LNCaP clone FGC (cell line): Measurements from ENCODE around the gene OSGIN1.

Experiments used
- DNase-seq: peaks from one replicate; pipeline ENCODE4 v3.0.0-alpha.2; 2011; ENCODE audit warnings: low read depth
- H3K4me3 ChIP-seq: 2 replicates; pipeline ENCODE4 v1.5.1; 2011; ENCODE audit warnings: mild to moderate bottlenecking, low read depth, low read length, control low read depth
- CTCF ChIP-seq: IDR thresholded peaks from 2 replicates; pipeline ENCODE4 v1.5.1; 2012; ENCODE audit warnings: mild to moderate bottlenecking; ENCODE audit not compliant: control insufficient read depth, insufficient read depth; ENCODE audit errors: extremely low read depth

The OSGIN1 gene

GRCh38 chr16:83990492-83990891 is 37.5 kb downstream of the OSGIN1 start:
- no peak for DNase-seq
- no peak overlapping the region for H3K4me3 ChIP-seq
- no peak for TF ChIP-seq CTCF

GRCh38 chr16:83992624-83993023 is 39.6 kb downstream of the OSGIN1 start:
- TF ChIP-seq CTCF = no peak
- DNase-seq = peak; percentile 22

GRCh38 chr16:83994087-83994486 is 41.0 kb downstream of the OSGIN1 start:
- no peak overlapping the region for H3K4me3 ChIP-seq
- DNase-seq = no peak
- no peak for TF ChIP-seq CTCF

More at GRCh38 chr16:83992624-83993023, 39.6 kb downstream of the OSGIN1 start:
- no peak overlapping the region for H3K4me3 ChIP-seq

- H3K4me3 ChIP-seq = no peak overlapping the region
- TF ChIP-seq CTCF = no peak
- no peak for DNase-seq
Observed at GRCh38 chr16:83994703-83995102, 41.7 kb downstream of the OSGIN1 start.

GRCh38 chr16:83995754-83996153 is 42.7 kb downstream of the OSGIN1 start:
- no peak for TF ChIP-seq CTCF
- no peak for DNase-seq
- H3K4me3 ChIP-seq = no peak overlapping the region

GRCh38 chr16:83996481-83997252 is 43.6 kb downstream of the OSGIN1 start:
- H3K4me3 ChIP-seq = no peak overlapping the region
- TF ChIP-seq CTCF = no peak
- no peak for DNase-seq

GRCh38 chr16:83998091-83998490 is 45.1 kb downstream of the OSGIN1 start:
- no peak for TF ChIP-seq CTCF
- no peak overlapping the region for H3K4me3 ChIP-seq
- no peak for DNase-seq
